ENCODE data around the gene RFXAP. TPM values are rescaled to one million over a fixed set of nuclear protein-coding genes. Genes with fewer than 3 reads are reported as not detected.

Gene RFXAP
- total RNA-seq, 1 experiment from 2014 or later: 9.2 TPM

DNA sequence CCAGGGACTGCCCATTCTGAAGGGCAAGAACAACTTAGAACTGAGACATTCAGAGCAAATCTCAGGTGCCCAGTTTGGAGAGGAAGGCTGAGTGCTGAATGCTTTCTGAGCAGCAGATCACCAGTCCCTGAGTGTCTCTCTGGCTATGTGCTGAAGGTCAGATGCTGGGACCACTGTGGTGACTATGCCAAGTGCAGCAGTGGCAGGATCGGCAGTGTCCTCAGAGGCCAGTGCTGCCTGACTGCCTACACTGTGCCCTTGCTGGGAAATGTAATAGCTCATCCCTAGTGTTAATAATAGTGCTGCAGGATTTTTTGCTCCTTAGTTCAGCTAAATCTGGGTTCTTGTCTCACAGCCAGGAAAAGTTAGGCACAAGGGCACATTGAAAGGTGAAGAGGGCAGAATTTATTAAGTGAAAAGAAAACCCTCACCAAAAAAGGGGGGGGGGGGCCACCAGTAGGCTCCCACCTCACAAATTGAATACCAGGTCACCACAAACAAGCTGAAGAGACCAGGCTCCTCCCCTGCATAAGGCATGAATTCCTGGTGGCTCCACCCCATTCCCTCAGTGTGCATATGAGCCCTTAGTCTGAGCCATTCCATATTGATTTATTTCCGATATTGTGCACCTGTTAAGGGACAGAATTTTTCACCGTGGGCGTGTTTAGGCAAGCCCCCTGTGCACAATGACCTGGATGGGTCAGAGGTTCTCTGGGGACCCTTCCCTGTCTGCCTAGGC lies 18.5 kb downstream of the RFXAP start (continued):
- TF ChIP-seq ZNF671 (CRISPR knock-in tag; IDR thresholded peaks at IDR 0.05) (no peak), TEAD4 (CRISPR knock-in tag; IDR thresholded peaks at IDR 0.05) (no peak), RORB (CRISPR knock-in tag; IDR thresholded peaks at IDR 0.05) (no peak), CREB1 (CRISPR knock-in tag; IDR thresholded peaks at IDR 0.05) (no peak), CREM (CRISPR knock-in tag; IDR thresholded peaks at IDR 0.05) (no peak)
- TF ChIP-seq, protein P1, sequence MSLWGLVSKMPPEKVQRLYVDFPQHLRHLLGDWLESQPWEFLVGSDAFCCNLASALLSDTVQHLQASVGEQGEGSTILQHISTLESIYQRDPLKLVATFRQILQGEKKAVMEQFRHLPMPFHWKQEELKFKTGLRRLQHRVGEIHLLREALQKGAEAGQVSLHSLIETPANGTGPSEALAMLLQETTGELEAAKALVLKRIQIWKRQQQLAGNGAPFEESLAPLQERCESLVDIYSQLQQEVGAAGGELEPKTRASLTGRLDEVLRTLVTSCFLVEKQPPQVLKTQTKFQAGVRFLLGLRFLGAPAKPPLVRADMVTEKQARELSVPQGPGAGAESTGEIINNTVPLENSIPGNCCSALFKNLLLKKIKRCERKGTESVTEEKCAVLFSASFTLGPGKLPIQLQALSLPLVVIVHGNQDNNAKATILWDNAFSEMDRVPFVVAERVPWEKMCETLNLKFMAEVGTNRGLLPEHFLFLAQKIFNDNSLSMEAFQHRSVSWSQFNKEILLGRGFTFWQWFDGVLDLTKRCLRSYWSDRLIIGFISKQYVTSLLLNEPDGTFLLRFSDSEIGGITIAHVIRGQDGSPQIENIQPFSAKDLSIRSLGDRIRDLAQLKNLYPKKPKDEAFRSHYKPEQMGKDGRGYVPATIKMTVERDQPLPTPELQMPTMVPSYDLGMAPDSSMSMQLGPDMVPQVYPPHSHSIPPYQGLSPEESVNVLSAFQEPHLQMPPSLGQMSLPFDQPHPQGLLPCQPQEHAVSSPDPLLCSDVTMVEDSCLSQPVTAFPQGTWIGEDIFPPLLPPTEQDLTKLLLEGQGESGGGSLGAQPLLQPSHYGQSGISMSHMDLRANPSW (CRISPR knock-in tag; conservative IDR thresholded peaks at IDR 0.05; ENCODE audit: low read depth): no peak
- TF ChIP-seq, protein P2, sequence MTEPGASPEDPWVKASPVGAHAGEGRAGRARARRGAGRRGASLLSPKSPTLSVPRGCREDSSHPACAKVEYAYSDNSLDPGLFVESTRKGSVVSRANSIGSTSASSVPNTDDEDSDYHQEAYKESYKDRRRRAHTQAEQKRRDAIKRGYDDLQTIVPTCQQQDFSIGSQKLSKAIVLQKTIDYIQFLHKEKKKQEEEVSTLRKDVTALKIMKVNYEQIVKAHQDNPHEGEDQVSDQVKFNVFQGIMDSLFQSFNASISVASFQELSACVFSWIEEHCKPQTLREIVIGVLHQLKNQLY (CRISPR knock-in tag; IDR thresholded peaks at IDR 0.05): no peak
- TF ChIP-seq, protein P3, sequence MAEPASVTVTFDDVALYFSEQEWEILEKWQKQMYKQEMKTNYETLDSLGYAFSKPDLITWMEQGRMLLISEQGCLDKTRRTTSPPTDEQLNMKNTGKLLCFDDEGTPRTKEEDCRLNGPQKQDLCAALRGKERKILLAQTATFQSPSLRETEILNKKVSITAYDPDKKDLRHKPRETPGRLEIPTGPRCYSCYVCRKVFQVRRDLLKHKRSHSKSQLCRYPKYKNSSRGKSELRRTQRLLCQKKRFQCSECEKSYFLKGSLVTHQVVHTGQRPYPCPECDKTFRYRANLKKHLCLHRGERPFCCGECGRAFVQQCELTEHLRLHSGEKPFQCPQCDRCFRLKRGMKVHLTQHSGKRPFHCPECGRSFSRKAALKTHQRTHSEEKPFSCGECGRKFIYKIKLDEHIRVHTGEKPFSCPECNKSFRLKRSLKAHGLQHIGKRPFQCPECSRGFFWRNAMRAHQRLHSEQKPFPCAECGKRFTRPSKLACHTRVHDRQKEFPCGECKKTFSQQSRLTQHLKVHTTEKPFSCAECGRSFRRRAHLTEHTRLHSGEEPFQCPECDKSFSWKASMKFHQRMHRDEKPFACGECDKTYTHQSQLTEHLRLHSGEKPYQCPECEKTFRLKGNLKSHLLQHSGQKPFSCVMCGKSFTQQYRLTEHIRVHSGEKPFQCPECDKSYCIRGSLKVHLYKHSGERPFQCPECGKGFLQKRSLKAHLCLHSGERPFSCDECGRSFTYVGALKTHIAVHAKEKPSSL (CRISPR knock-in tag; conservative IDR thresholded peaks at IDR 0.05): no peak

DNA sequence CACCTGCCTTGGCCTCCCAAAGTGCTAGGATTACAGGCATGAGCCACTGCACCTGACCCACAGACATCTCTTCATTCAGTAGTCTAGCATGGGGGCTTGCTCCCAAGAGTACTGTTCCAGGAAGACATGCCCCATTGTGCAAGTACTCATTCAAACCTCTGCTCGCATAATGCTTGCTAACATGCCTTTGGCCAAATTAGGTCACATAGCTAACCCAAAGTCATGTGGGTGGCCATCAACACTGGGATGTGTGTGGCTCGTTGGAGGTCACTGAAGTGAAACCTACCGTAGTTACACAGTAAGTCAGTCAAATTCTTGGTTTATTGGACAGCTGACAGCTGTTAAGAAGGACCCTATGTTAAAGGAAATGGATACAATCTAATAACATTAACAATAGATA lies 20.3 kb downstream of the RFXAP start:
- H3K27me3 Mint-ChIP-seq (ENCODE audit: low read depth): no peaks in the 10 kb centered on the region
- CTCF ChIA-PET: interaction anchor here (0.6 to 1.4 kb wide), 5 partner anchors 24 to 875 kb away, joined by 3 to 5 read pairs (median 4); no protein-coding TSS in a partner anchor
- ATAC-seq (no peak; the same call in 1 of the 2 replicates), DNase-seq (ENCODE audit: low spot score) (no peak)
- POLR2A ChIA-PET: no interaction called here
- H3K4me1 Mint-ChIP-seq: peaks cover 23% of the 10 kb centered on the region
- no peaks in the 10 kb centered on the region for H3K9me3 Mint-ChIP-seq
- H3K27ac Mint-ChIP-seq: no peak overlapping the region
- H3K36me3 Mint-ChIP-seq: no peaks in the 10 kb centered on the region; the same call in 1 of the 2 replicates
- no peak overlapping the region for H3K4me3 Mint-ChIP-seq
- TF ChIP-seq, protein P4, sequence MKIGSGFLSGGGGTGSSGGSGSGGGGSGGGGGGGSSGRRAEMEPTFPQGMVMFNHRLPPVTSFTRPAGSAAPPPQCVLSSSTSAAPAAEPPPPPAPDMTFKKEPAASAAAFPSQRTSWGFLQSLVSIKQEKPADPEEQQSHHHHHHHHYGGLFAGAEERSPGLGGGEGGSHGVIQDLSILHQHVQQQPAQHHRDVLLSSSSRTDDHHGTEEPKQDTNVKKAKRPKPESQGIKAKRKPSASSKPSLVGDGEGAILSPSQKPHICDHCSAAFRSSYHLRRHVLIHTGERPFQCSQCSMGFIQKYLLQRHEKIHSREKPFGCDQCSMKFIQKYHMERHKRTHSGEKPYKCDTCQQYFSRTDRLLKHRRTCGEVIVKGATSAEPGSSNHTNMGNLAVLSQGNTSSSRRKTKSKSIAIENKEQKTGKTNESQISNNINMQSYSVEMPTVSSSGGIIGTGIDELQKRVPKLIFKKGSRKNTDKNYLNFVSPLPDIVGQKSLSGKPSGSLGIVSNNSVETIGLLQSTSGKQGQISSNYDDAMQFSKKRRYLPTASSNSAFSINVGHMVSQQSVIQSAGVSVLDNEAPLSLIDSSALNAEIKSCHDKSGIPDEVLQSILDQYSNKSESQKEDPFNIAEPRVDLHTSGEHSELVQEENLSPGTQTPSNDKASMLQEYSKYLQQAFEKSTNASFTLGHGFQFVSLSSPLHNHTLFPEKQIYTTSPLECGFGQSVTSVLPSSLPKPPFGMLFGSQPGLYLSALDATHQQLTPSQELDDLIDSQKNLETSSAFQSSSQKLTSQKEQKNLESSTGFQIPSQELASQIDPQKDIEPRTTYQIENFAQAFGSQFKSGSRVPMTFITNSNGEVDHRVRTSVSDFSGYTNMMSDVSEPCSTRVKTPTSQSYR (CRISPR knock-in tag; IDR thresholded peaks at IDR 0.05): no peak
- no peak for TF ChIP-seq ZNF219 (CRISPR knock-in tag; IDR thresholded peaks at IDR 0.05; ENCODE audit: borderline replicate concordance)
- no peak for TF ChIP-seq SMAD4 (CRISPR knock-in tag; IDR thresholded peaks at IDR 0.05)
- TF ChIP-seq, protein P2 (CRISPR knock-in tag; IDR thresholded peaks at IDR 0.05): no peak
- TF ChIP-seq, protein P5, sequence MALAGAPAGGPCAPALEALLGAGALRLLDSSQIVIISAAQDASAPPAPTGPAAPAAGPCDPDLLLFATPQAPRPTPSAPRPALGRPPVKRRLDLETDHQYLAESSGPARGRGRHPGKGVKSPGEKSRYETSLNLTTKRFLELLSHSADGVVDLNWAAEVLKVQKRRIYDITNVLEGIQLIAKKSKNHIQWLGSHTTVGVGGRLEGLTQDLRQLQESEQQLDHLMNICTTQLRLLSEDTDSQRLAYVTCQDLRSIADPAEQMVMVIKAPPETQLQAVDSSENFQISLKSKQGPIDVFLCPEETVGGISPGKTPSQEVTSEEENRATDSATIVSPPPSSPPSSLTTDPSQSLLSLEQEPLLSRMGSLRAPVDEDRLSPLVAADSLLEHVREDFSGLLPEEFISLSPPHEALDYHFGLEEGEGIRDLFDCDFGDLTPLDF (CRISPR knock-in tag; IDR thresholded peaks at IDR 0.05): no peak
- TF ChIP-seq, protein P1 (CRISPR knock-in tag; conservative IDR thresholded peaks at IDR 0.05; ENCODE audit: low read depth): no peak
- TF ChIP-seq NR1H2 (CRISPR knock-in tag; IDR thresholded peaks at IDR 0.05): no peak
- no peak for TF ChIP-seq ZNF396 (CRISPR knock-in tag; IDR thresholded peaks at IDR 0.05; ENCODE audit: borderline replicate concordance)
- TF ChIP-seq MYBL2 (CRISPR knock-in tag; IDR thresholded peaks at IDR 0.05): no peak
- TF ChIP-seq, protein P6, sequence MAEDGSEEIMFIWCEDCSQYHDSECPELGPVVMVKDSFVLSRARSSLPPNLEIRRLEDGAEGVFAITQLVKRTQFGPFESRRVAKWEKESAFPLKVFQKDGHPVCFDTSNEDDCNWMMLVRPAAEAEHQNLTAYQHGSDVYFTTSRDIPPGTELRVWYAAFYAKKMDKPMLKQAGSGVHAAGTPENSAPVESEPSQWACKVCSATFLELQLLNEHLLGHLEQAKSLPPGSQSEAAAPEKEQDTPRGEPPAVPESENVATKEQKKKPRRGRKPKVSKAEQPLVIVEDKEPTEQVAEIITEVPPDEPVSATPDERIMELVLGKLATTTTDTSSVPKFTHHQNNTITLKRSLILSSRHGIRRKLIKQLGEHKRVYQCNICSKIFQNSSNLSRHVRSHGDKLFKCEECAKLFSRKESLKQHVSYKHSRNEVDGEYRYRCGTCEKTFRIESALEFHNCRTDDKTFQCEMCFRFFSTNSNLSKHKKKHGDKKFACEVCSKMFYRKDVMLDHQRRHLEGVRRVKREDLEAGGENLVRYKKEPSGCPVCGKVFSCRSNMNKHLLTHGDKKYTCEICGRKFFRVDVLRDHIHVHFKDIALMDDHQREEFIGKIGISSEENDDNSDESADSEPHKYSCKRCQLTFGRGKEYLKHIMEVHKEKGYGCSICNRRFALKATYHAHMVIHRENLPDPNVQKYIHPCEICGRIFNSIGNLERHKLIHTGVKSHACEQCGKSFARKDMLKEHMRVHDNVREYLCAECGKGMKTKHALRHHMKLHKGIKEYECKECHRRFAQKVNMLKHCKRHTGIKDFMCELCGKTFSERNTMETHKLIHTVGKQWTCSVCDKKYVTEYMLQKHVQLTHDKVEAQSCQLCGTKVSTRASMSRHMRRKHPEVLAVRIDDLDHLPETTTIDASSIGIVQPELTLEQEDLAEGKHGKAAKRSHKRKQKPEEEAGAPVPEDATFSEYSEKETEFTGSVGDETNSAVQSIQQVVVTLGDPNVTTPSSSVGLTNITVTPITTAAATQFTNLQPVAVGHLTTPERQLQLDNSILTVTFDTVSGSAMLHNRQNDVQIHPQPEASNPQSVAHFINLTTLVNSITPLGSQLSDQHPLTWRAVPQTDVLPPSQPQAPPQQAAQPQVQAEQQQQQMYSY (CRISPR knock-in tag; IDR thresholded peaks at IDR 0.05): no peak
